Limb (tissue), 2 donors: Measurements from ENCODE around the gene SMIM13.
"Not testable (repeated sequence)": the region's sequence is repeated elsewhere in the genome, so short reads cannot be mapped to it uniquely, and the experiment has no call there.

Source experiments
- DNase-seq, 2 donors: peaks; one replicate each; pipeline ENCODE4 v3.0.0-alpha.2; 2016; ENCODE audit errors: extremely low spot score in 2 of 2

The SMIM13 gene

DNA sequence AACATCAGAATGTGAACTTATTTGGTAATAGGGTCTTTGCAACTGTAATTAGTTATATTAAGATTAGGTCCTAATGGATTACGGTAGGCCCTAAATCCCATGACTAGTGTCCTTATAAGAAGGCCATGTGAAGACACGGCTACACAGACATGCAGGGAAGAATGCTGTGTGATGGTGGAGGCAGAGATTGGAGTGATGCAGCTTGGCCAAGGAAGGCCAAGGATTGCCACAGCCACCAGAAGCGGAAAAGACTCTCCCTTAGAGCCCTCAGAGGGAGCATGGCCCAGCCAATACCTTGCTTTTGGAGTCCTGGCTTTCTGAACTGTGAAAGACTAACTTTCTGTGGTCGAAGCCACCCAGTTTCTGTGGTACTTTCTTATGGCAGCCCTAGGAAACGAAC lies 9.7 kb upstream of the SMIM13 start:
- no peak for DNase-seq

DNA sequence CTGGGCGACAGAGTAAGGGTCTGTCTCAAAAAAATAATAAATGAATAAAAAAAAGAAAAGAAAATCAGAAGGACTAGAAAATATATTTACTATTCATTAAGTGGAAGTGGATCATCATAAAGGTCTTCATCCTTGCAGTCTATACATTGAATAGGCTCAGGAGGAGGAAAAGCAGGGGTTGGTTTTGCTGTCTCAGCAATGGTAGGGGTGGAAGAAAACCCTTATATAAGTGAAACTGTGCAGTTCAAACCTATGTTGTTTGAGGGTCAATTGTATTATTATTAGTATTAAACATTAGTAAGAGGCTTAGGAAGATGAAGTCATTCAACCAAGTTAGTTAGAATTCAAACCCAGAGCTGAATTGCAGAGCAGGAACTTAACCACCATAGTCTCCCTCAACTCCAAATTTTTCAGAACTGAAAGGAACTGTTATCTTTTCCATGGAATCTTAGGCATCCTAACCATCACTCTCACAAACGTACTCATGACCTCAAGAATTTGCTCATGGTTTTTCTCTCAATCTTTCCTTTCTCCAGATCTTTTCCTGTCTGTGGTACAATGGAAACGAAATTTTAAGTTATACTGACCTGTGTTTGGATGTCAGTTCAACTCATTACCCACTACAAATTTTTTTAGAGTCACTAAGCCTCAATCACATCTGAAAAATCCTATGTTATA lies 7.7 kb upstream of the SMIM13 start:
- no peak for DNase-seq

DNA sequence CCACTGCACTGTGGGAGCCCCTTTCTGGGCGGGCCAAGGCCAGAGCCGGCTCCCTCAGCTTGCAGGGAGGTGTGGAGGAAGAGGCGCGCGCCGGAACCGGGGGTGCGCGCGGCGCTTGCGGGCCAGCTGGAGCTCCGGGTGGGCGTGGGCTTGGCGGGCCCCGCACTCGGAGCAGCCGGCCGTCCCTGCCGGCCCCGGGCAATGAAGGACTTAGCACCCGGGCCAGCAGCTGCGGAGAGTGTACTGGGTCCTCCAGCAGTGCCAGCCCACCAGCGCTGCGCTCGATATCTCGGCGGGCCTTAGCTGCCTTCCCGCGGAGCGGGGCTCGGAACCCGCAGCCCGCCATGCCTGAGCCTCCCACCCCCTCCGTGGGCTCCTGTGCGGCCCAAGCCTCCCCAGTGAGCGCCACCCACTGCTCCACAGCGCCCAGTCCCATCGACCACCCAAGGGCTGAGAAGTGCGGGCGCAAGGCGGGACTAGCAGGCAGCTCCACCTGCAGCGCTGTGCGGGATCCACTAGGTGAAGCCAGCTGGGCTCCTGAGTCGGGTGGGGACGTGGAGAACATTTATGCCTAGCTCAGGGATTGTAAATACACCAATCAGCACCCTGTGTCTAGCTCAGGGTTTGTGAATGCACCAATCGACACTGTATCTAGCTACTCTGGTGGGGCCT lies 6.4 kb upstream of the SMIM13 start:
- DNase-seq: not testable (repeated sequence)

DNA sequence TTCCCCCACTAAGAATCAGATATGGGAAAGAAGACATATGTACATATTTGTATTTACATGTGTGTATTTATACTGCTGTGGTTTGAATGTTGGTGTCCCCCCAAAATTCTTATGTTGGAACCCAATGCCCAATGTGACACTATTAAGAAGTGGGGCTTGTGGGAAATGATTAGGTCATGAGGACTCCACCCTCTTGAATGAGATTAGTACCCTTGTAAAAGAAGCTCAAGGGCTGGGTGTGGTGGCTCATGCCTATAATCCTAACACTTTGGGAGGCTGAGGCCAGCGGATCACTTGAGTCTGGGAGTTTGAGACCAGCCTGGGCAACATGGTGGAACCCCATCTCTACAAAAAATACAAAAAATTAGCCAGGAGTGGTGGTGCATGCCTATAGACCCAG lies 3.9 kb upstream of the SMIM13 start:
- DNase-seq: no peak

DNA sequence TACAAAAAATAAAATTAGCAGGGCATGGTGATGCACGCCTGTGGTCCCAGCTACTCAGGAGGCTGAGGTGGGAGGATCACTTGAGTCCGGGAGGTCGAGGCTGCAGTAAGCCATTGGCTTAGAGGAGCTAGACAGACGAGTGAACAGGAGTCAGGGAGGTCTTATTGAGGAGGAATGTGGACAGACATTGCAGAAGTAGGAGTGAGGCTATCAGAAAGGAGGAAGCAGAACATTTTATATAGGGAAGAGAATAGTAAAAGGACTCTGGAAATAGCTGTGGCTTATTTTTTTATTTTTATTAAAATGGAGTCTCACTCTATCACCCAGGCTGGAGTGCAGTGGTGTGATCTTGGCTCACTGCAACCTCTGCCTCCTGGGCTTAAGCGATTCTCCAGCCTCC lies 2.5 kb upstream of the SMIM13 start:
- DNase-seq: not testable (repeated sequence)

DNA sequence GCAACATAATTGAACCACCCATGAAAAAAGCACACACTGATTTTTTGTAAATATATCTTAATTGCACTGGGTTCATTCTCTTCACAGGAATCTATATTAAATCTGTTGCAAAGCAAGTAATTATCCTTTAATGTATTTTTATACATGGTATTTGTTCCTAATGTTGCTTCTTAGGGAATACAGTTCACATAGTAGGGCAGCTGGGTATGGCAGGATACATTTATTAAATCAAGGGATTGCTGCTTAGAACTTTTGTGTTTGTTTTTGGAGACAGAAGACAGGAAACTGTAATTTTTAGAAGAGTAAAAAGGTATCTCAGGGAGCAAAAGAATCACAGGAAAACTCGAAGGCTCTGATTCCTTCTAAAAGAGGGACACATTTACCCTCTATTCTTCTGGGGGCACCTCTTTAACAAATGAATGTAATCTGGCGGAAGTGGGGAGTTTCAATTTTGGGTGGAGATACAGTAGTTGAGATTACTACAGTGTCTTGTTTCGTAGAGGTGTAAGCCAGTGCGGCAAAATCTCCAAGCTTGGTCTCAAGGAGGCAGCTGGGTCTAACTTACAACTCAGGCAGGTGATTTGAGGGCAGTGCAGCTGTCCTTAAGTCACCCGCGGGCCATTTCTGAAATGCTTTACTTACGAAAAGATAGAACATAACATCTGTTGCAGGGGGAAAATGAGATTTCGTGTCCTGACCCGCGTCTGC lies 812 bp upstream of the SMIM13 start:
- no peak for DNase-seq

DNA sequence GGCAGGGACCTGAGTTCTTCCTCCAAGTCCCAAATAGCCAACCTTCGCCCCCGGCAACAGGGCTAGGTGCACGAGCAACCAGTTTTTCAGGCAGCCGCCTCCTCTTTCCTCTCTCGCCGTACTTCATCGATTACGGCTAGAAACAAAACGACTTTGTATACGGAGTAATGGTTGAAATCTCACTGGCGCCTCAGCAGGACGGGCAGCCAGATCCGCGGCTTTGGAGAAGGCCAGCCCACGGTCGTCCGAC lies 333 bp upstream of the SMIM13 start:
- DNase-seq: no peak

DNA sequence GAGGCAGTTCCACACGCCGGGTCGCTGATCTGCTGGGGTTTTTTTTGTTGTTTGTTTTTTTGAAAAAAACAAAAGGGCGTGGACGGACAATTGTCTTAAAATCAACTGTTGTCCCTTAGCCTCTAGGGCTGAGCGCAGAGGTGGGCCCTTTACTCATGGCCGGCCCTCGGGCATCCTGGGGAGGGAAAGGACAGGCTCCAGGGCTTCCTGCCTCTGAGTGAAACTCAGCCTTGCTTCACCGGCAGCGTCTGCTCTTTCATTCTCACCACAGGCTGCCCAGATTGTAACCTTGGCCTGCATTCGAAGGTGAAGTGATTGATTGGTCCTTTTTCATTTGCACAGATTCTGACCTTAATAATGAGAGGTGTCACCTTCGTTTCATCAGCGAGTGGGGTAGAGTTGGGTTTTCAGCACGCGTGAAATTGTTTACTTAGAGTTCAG lies 797 bp downstream of the SMIM13 start:
- DNase-seq: peak in 1 of 2 donors; percentile 16

DNA sequence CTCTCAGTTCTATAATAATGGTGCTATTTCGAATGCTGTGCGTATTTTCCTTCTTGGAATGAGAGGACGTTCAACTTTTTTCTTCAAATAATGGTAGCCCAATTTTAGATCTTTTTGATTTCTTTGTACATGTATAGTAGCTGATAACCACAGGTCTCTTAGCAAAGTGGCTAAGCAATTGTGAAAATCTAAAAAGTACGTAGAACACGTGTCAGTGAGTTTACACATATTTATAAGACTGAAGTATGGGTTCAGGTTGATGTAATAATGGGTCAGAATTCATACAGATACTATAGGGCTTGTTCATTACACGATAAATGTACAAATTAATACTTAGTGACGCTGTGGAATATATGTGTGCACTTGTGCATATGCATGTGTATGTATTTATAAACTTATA lies 1.3 kb downstream of the SMIM13 start:
- DNase-seq: no peak

DNA sequence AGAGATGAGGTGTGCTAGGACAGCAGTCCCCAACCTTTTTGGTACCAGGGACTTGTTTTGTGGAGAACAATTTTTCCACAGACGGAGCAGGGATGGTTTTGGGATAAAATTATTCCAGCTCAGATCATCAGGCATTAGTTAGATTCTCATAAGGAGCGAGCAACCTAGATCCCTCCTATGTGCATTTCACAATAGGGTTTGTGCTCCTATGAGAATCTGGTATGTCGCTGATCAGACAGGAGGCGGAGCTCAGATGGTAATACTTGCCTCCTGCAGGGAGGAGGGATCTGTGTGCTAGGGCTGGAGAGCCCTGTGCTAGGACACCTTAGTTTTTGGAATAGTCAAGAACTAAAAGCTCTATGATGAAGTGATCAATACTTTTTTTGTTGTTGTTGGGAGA lies 2.5 kb downstream of the SMIM13 start:
- DNase-seq: no peak

DNA sequence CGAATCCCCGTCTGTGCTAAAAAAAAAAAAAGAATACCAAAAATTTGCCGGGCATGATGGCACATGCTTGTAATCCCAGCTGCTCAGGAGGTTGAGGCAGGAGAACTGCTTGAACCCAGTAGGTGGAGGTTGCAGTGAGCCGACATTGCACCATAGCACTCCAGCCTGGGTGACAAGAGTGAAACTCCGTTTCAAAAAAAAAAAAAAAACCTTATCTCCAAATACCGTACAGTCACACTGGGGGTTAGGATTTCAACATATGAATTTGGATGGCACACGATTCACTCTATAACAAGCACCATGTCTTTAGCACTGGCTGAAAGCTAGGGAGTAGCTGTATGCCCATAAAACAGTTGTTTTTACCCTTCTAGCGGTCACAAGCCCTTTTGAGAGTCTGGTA lies 3.8 kb downstream of the SMIM13 start:
- no peak for DNase-seq

DNA sequence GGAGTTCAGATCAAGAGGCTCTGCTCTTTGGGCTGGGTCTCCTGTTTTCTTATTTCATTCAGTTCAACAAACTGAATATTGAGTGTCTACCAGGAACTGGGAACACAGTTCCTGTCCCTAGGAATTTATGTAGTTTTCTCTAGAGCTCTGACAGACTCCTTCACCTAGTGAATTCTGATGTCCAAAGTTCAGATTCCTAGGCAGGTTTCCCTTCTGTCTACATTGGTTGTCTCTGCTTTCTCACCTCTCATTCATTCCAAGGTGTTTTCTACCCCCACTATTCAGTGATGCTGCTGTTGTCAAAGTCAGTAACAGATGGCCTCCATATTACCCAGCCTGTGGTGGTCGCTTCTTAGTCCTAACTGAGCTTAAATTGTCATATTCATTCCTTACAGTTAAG lies 4.4 kb downstream of the SMIM13 start:
- DNase-seq: no peak

DNA sequence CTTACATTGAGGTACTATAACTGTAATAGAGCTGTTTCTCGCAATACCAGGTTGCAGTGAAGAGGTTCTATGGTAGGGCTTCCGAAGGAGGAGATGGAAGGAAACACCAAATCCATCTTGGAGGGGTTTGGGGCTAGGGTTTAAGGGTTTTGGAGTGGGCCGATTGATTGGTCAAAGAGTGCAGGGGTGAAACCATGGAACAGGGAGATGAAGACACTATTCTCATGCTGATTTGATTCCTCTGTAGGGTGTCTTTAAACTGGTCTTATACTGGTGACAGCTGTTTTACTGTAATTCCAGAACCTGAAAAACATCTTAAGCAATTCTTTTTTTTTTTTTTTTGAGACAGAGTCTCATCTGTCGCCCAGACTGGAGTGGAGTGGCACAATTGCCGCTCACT lies 7.8 kb downstream of the SMIM13 start:
- no peak for DNase-seq

DNA sequence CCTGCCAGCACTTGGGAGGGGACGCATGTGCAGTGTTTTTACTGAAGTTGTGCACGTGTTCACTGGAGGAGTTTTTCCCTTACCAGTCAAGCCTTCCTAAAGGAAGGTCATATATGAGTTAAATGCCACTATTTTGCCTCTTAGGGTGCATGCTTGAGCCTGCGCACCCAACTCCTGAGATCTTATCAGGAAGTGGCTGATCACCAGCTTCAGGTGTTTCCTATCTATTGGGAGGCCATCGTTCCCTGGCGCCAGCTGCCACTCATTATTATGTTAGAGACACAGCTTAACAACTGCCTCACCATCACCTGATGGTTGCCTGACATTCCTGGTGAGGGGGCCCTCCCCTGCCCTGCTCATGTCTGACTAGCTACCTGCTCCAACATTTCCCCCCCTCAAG lies 9.4 kb downstream of the SMIM13 start:
- no peak for DNase-seq

DNA sequence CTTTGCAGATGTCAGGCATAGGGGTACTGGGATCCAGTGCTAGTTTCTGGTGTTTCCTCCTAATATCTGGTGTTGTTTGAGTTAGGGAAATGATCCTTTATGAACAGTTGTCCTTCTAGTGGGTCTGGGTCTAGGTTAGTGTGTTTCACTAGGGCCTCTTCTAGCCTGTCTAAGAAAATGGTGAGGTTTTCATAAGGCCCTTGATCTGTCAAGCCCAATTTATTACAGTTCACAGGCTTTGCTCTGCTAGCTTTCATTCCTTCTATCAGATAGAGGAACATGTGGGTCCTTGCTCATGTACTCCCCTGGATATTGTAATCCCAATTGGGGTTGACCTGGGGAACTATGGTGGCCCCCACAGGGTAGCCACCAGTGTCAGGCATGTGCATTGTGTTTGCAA lies 15.1 kb downstream of the SMIM13 start:
- DNase-seq: no peak

DNA sequence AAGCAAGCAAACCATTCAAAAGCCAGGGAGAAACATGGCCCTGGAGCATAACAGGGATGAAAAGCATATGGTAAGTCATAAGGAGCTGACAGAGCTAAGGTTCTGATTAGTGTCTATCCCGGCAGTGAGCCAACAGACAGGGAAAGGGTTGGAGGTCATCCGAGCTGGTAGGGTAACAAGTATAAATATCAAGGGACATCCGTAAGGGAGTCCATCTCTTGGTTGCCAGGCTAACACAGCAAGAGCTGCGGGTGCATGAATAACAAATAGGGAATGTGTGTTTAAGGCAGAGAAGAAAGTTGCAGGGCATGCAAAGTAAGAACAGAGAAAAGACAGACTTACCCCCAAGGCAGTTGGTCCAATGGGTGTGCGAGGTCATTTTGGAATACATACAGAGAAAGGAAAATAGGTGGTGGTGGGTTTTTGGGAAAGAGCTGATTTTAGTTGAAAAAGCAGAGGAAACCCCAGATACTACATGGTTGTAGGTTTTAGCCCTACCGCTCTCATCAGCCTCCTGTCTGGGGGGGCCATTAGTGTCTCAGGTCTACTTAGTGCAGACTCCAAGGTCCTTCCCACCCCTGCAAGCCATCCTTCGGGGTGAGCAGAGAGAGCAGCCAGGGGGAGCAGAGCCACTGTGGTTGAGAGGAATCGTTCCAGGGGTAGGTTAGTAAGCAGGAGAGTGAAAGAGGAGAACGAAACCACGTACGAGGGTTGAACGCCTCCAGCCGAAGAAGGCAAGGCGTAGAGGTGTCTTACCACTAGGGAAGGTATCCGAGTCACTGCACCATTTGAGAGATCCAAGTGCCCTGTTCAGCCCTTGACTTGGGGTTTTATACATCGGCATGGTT lies 17.5 kb downstream of the SMIM13 start, which contains the start of gene ERVFRD-1:
Gene ERVFRD-1 (minus strand): TSS at position 805 of the 848 bp plus-strand sequence. CDS start 6,415 bp downstream, outside the sequence.
- no peak for DNase-seq

DNA sequence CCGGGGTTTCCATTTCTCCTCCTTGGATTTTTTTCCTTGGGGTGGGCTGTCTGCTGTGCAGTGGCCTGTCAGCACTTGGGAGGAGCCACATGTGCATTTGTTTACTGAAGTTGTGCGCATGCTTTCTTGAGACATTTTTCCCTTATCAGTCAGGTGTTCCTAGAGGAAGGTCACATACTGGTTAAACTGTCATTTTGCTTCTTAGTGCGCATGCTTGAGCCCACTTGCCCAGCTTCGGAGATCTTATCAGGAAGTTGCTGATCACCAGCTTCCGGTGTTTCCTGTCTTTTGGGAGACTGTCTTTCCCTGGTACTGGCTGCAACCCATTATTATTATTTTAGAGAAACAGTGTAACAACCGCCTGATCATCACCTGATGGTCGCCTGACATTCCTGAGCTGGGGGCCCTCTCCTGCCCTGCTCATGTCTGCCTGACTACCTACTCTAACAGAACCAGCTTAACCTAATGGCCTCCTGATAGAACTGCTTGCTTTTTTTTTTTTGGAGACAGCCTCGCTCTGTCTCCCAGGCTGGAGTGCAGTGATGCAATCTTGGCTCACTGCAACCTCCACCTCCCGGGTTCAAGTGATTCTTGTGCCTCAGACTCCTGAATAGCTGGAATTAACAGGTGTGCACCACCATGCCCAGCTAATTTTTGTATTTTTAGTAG lies 18.3 kb downstream of the SMIM13 start:
- DNase-seq: no peak

DNA sequence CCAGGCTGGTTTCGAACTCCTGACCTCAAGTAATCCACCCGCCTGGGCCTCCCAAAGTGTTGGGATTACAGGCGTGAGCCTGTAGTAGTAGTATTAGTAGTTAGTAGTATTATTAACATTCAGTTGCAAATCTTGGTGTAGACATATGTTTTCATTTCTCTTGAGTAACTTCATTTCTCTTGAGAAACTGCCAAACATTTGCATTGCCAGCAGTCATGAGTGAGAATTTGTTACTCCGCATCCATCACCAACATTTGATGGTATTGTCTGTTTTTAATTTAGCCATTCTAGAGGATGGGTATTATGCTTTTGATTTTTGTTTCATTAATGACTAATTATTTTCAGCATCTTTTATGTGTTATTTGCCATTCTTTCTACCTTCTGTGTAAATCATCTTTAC lies 19.4 kb downstream of the SMIM13 start:
- no peak for DNase-seq

DNA sequence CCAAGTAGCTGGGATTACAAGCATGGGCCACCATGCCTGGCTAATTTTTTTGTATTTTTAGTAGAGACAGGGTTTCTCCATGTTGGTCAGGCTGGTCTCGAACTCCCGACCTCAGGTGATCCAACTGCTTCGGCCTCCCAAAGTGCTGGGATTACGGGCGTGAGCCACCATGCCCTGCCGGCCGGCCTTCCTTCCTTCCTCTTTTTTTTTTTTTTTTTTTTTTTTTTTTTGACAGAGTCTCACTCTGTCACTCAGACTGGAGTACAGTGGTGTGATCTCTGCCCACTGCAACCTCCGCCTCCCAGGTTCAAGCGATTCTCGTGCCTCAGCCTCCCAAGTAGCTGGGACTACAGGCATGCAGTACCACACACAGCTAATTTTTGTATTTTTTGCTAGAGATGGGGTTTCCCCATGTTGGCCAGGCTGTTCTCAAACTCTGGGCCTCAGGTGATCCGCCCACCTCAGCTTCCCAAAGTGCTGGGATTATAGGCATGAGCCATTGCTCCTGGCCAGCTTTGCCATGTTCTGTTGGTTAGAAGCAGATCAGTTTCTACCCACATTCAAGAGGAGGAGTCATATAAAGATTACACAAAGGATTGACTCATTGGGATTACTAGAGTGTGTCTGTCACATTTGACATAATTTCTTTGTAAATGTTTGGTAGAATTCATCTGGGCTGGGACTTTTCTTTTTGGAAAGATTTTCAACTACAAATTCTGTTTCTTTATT lies 22.3 kb downstream of the SMIM13 start:
- not testable (repeated sequence) for DNase-seq

DNA sequence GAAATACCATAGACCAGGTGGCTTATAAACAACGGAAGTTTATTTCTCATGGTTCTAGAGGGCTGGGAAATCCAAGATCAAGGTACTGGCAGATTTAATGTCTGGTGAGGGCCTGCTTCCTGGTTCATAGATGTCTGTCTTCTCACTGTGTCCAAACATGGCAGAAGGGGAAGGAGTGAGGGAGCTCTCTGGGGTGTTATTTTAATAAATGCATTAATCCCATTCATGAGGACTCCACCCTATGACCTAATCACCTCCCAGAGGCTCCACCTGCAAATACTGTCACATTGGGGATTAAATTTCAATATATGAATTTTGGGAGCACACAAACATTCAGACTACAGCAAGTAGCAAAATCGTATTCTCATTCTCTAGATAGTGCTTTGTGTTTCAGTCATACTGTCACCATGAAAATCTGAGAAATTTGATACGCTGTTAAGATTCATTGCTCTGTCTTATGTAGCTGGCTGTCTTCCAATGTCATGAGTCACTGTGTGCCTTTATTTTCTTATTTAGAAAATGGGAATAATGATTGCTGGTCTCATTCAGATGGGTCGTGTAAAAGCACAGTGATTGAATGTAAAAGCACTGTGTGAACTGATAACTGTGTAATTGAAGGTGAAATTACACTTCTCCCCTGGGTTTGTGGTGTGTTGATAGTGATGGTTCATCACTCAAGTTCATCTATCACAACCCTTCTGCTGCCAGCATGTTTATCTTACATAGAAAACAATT lies 26.8 kb downstream of the SMIM13 start:
- no peak for DNase-seq
